Measurements from ENCODE around the gene UBE2S. TPM values are rescaled to one million over a fixed set of nuclear protein-coding genes. Genes with fewer than 3 reads are reported as not detected.

UBE2S gene
- polyA plus RNA-seq, 1 donor from 2014 or later: 119 TPM

GRCh38 chr19:55362990-55363716, 44.4 kb downstream of the UBE2S start, which contains the start of gene GARIN5B:
Gene GARIN5B (minus strand): TSS chr19:55363260. CDS start chr19:55363066, 194 bp downstream.
- H2AFZ ChIP-seq (ENCODE audit: low read depth, low read length): no peak within 1 kb of the TSS
- H3K36me3 ChIP-seq (ENCODE audit: insufficient read depth, low read length): no peaks in the 10 kb centered on the region
- H3F3A ChIP-seq (ENCODE audit: insufficient read depth, low read length, poor library complexity, severe bottlenecking): no peaks in the 10 kb centered on the region
- TF ChIP-seq EP300 (conservative IDR thresholded peaks at IDR 0.05; ENCODE audit: poor library complexity, severe bottlenecking): no peak
- H3K4me3 ChIP-seq (ENCODE audit: low read length): no peak within 1 kb of the TSS
- peaks cover 6% of the 10 kb centered on the region for H3K27me3 ChIP-seq (ENCODE audit: insufficient read depth, low read depth, low read length)
- H3K9me3 ChIP-seq (ENCODE audit: low read length): no peaks in the 10 kb centered on the region
- H3K27ac ChIP-seq (ENCODE audit: low read length): no peak within 1 kb of the TSS
- no peak within 1 kb of the TSS for H3K4me2 ChIP-seq (ENCODE audit: low read length)
- no peaks in the 10 kb centered on the region for H3K79me2 ChIP-seq (replicated peaks; ENCODE audit: insufficient read depth, low read length)
- H4K20me1 ChIP-seq (ENCODE audit: insufficient read depth): no peaks in the 10 kb centered on the region
- H3K9ac ChIP-seq (ENCODE audit: low read length): no peak within 1 kb of the TSS
- no peaks in the 10 kb centered on the region for H3K9me2 ChIP-seq (ENCODE audit: insufficient read depth, low read length)

GRCh38 chr19:55362174-55362989, 45.2 kb downstream of the UBE2S start:
- no peaks in the 10 kb centered on the region for H3F3A ChIP-seq (ENCODE audit: insufficient read depth, low read length, poor library complexity, severe bottlenecking)
- H3K9me2 ChIP-seq (ENCODE audit: insufficient read depth, low read length): no peaks in the 10 kb centered on the region
- no peak overlapping the region for H3K4me2 ChIP-seq (ENCODE audit: low read length)
- no peaks in the 10 kb centered on the region for H3K79me2 ChIP-seq (replicated peaks; ENCODE audit: insufficient read depth, low read length)
- H3K9ac ChIP-seq (ENCODE audit: low read length): no peak overlapping the region
- no peak overlapping the region for H3K27ac ChIP-seq (ENCODE audit: low read length)
- no peaks in the 10 kb centered on the region for H3K9me3 ChIP-seq (ENCODE audit: low read length)
- no peak overlapping the region for H2AFZ ChIP-seq (ENCODE audit: low read depth, low read length)
- no peak overlapping the region for H3K4me3 ChIP-seq (ENCODE audit: low read length)
- no peaks in the 10 kb centered on the region for H3K27me3 ChIP-seq (ENCODE audit: insufficient read depth, low read depth, low read length)
- no peak for TF ChIP-seq RAD21 (conservative IDR thresholded peaks at IDR 0.05)
- TF ChIP-seq EZH2 (IDR thresholded peaks at IDR 0.05; ENCODE audit: borderline replicate concordance, insufficient read depth, low read length, poor library complexity, severe bottlenecking): no peak
- no peak for TF ChIP-seq MXI1 (conservative IDR thresholded peaks at IDR 0.05; ENCODE audit: poor library complexity, severe bottlenecking)
- no peak for TF ChIP-seq POLR2AphosphoS5 (IDR thresholded peaks at IDR 0.05)
- no peak for TF ChIP-seq EP300 (conservative IDR thresholded peaks at IDR 0.05; ENCODE audit: poor library complexity, severe bottlenecking)
- TF ChIP-seq TAF1 (IDR thresholded peaks at IDR 0.05; ENCODE audit: low read depth): no peak
- no peak for TF ChIP-seq SMC3 (conservative IDR thresholded peaks at IDR 0.05; ENCODE audit: poor library complexity)
- no peak for TF ChIP-seq CTCF (IDR thresholded peaks at IDR 0.05; ENCODE audit: poor library complexity, severe bottlenecking)
- no peak for TF ChIP-seq REST (IDR thresholded peaks at IDR 0.05; ENCODE audit: borderline replicate concordance)
- no peaks in the 10 kb centered on the region for H4K20me1 ChIP-seq (ENCODE audit: insufficient read depth)
- H3K36me3 ChIP-seq (ENCODE audit: insufficient read depth, low read length): no peaks in the 10 kb centered on the region
